AG09319 (cell line): ENCODE measurements around the gene XPO1.

Experiments
- DNase-seq: peaks from one replicate; pipeline ENCODE4 v3.0.0-alpha.2; 2010; ENCODE audit warnings: low read depth; ENCODE audit errors: extremely low read depth
- TF ChIP-seq, protein P1 (sequence below): IDR thresholded peaks from 2 replicates; pipeline ENCODE4 v1.5.1; 2011; ENCODE audit warnings: low read depth, mild to moderate bottlenecking, inconsistent platforms, low read length, moderate library complexity

The XPO1 gene

DNA sequence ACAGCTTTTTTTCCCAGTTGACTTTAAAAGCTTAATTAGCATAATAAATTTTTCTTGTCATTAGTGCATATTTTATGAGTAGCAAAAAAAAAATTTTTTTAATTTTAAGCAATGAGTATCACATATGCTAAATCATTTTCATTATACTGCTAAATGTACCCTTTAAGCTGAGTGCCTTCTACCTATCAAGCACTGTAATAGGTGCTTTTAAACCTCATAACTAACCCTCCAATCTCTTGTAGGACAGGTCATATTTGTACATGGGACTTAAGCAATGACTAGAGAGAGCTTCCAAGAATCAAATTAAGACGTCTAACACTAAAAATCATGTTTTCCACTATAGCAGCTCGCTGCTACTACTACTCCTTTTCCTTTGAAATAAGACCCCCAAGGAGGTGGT, 7.4 kb downstream of the XPO1 start:
- no peak for DNase-seq
- TF ChIP-seq, protein P1, sequence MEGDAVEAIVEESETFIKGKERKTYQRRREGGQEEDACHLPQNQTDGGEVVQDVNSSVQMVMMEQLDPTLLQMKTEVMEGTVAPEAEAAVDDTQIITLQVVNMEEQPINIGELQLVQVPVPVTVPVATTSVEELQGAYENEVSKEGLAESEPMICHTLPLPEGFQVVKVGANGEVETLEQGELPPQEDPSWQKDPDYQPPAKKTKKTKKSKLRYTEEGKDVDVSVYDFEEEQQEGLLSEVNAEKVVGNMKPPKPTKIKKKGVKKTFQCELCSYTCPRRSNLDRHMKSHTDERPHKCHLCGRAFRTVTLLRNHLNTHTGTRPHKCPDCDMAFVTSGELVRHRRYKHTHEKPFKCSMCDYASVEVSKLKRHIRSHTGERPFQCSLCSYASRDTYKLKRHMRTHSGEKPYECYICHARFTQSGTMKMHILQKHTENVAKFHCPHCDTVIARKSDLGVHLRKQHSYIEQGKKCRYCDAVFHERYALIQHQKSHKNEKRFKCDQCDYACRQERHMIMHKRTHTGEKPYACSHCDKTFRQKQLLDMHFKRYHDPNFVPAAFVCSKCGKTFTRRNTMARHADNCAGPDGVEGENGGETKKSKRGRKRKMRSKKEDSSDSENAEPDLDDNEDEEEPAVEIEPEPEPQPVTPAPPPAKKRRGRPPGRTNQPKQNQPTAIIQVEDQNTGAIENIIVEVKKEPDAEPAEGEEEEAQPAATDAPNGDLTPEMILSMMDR = no peak

DNA sequence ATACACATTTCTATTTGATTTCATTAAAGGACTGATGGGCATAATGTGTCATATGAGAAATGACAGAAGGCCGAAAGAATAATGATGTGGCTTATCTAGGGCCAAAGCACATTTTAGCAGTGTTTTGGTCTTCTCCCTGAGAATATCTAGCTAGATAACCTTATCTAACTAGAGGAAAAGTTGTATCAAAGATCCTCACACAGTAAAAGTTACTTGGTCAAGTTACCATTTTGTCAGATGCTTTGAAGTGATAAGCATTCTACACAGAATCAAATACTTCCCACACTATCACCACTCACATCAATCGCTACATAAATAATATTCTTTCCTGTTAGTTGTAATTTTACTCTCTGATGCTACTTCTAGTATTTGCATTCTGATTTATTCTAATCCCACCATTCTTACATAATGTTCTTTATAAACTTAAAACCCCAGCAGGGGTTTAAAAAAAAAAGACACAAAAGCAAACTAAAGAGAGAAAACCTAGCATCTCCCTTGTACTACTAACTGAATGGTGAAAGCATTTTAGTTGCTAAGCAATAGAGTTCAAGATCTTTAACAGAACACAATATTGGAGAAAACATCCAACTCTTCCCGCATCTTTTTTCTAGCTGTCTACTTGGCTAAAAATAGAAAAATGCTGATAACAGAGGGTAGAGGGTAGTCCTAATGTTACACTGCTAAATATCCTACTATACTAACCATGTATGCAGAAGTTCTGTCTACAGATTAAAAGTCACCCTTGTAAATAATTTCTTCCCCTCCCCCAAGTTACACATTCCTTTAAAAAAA, 8.0 kb downstream of the XPO1 start:
- no peak for DNase-seq
- TF ChIP-seq, protein P1 = no peak

- no peak for DNase-seq
- TF ChIP-seq, protein P1 = no peak
Measured at GRCh38 chr2:61520261-61520660, 17.9 kb downstream of the XPO1 start.

- no peak for DNase-seq
- TF ChIP-seq, protein P1 = no peak
Measured at GRCh38 chr2:61512768-61513398, 25.3 kb downstream of the XPO1 start.

DNA sequence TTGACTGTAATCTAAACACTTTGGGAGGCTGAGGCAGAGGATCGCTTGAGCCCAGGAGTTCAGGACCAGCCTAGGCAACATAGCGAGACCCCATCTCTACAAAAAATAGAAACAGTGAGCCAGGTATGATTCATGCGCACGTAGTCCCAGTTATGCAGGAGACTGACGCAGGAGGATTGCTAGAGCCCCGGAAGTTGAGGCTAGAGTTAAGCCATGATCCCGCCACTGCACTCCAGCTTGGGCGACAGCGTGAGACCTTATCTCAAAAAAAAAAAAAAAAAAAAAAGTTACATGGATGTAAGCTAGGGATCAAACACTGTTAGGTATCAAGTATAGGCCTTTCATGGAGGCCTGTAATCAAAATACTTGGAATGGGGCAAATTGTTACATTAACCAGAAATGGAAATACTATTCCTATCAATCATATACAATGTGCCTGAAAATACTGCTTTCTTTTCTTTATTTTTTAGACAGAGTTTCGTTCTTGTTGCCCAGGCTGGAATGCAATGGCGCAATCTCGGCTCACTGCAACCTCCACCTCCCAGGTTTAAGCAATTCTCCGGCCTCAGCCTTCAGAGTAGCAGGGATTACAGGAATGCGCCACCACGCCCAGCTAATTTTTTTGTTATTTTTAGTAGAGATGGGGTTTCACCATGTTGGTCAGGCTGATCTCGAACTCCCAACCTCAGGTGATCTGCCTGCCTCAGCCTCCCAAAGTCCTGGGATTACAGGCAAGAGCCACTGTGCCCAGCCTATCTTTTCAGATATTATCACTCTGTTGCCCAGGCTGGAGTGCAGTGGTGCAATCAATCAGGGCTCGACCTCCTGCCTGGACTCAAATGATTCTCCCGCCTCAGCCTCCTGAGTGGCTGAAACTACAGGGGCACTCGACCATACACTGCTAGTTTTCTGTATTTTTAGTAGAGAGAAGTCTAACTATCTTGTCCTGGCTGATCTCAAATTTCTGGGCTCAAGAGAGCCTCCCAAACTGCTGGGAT, 27.2 kb downstream of the XPO1 start:
- TF ChIP-seq, protein P1 = no peak
- no peak for DNase-seq

- no peak for DNase-seq
- TF ChIP-seq, protein P1 = no peak
Measured at GRCh38 chr2:61504949-61505348, 33.2 kb downstream of the XPO1 start.
